Fibroblast of villous mesenchyme (primary cell): ENCODE data around the gene FAM24B. TPM values are rescaled to one million over a fixed set of nuclear protein-coding genes. Genes with fewer than 3 reads are reported as not detected.
"Not testable (repeated sequence)": the region's sequence is repeated elsewhere in the genome, so short reads cannot be mapped to it uniquely, and the experiment has no call there.

Source experiments
- DNase-seq: peaks from one replicate; pipeline ENCODE4 v3.0.0-alpha.2; 2010; ENCODE audit warnings: low read depth
- H3K4me3 ChIP-seq: 2 replicates; pipeline ENCODE4 v1.5.1; 2011; ENCODE audit warnings: low read depth, mild to moderate bottlenecking, low read length
- total RNA-seq: library from RNA; depleted of rRNA; stranded (reverse); fragments of >200 nt; gene quantifications from 2 replicates; pipeline ENCODE4 v1.2.3, GENCODE V29; 2012
- TF ChIP-seq, protein P1 (sequence below): IDR thresholded peaks from 2 replicates; pipeline ENCODE4 v1.5.1; 2012; ENCODE audit warnings: low read depth, mild to moderate bottlenecking, low read length; ENCODE audit not compliant: insufficient read depth

Gene FAM24B
- total RNA-seq, 1 donor = 3.5 TPM

DNA sequence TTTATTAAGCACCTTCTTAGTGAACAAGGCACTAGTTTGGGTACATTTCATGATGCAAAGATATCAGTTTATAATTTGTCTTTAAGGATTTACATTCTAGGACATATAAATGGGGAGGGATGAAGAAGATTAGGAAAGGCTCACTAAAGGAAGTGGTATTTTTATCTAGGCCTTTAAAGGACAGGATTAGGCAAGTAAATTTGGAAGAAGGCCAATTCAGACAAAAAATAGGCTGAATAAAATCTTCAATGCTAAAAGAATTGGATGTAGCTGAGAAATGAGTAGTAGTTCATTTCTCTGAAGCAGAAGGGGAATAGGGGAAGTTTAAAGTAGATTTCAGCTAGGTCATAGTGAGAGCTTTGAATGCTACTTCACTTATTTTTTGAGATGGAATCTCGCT, 4.8 kb upstream of the FAM24B start:
- TF ChIP-seq, protein P1, sequence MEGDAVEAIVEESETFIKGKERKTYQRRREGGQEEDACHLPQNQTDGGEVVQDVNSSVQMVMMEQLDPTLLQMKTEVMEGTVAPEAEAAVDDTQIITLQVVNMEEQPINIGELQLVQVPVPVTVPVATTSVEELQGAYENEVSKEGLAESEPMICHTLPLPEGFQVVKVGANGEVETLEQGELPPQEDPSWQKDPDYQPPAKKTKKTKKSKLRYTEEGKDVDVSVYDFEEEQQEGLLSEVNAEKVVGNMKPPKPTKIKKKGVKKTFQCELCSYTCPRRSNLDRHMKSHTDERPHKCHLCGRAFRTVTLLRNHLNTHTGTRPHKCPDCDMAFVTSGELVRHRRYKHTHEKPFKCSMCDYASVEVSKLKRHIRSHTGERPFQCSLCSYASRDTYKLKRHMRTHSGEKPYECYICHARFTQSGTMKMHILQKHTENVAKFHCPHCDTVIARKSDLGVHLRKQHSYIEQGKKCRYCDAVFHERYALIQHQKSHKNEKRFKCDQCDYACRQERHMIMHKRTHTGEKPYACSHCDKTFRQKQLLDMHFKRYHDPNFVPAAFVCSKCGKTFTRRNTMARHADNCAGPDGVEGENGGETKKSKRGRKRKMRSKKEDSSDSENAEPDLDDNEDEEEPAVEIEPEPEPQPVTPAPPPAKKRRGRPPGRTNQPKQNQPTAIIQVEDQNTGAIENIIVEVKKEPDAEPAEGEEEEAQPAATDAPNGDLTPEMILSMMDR = no peak
- DNase-seq = peak; percentile 4
- no peak overlapping the region for H3K4me3 ChIP-seq

DNA sequence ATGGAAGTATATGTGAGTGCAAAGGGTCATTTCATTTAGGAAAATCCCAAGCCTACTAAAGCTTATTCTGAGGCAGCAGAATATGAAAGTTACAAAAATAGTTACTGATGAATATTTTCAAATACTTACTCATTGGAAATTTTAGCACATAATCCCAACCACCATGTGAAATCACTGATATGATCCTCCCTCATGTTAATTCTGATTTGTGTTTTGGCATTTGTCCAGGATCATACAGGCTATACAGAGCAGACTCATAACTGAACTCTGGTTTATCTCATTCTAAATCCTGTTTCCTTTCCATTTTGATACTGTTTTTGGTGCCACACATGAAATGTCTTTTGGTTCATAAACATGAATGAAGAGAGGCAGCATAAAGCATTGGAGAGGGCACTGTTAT, 3.4 kb upstream of the FAM24B start:
- H3K4me3 ChIP-seq = no peak overlapping the region
- TF ChIP-seq, protein P1 = no peak
- DNase-seq = no peak

DNA sequence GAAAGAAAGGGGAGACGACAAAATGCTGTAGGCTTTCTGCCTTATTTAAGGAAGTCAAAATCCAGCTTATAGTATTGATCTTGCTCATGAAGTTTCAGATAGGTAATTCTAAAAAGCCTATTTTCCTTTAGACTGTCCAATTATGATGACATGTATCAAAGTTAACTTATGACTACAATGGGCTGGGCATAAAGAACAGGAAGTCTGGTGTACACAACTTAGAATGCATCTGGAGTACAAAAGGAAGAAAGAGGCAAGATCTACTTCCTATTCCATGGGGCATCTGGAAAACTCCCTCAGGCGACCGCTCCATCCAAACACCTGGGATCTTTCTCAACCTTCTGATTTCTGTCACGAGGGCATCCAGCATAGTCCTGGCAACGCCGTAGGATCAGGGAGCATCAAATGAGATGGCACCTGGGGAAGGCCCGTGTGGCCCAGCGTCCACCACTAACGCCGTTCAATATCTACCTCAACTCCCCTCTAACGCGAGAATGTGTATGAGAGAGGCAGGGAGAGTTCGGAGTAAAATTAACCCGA, 512 bp downstream of the FAM24B start:
- no peak for DNase-seq
- TF ChIP-seq, protein P1 = no peak
- peak overlapping the region; percentile 74 for H3K4me3 ChIP-seq

DNA sequence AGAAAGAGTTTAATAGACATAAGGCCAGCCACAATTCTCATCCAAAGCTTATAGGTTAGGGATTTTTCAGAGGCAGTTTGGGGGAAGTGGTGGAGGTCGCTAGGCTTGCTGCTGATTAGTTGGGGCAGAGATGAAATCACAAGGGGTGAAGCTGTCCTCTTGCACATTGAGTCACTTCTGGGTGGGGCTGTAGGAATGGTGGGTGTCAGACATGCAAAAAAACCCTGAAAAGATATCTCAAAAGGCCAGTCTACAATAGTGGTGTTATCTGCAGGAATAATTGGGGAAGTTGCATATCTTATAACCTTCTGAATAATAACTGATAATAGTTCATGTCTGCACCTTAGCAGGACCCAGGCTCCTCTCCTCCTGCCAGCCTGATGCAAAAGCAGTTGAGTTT, 2.1 kb downstream of the FAM24B start:
- no peak overlapping the region for H3K4me3 ChIP-seq
- no peak for DNase-seq
- TF ChIP-seq, protein P1 = no peak

DNA sequence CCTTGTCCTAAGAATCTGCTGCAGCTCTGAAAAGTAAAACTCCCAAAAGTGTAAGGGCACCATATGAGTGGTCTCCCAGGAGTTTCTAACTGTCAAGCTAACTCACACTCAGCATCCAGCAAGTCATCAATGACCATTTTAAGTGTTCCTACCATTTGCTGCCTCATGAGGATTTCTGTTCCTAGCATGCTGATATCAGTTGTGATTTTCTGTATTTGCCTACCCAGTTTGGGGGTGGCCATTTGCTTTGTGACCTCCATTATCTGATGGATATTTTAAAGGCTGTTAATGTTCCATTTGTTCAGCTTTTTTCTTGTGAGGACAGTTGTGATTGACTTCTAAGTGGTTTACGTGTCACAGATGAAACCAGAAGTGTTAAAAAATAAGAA, 2.9 kb downstream of the FAM24B start:
- no peak for DNase-seq
- no peak overlapping the region for H3K4me3 ChIP-seq
- TF ChIP-seq, protein P1 = no peak

DNA sequence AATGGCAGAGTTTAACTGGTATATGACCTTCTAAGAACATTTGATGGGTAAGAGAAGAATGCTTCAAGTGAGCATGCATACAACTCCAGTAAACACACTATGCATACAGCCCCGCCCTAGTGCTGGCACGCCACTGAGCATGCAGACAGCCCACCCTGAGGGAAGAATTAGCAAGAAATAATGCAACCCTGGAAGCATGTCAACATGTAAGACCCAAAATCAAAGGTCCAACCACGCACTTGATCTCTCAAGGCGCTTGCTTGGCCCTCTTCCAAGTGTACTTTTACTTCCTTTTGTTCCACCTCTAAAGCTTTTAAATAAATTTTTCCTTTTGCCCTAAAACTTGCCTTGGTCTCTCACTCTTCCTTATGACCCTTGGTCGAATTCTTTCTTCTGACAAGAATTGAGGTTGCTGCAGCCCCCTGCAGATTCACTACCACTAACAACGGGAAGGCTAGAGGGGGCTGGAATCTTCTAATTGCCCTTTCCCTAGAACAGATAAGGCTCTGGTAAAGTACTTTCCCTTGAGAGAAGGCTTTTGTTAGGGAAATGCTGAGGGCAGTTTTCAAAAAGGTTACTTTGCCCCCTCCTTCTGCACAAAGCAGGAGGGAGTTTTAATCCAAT, 3.4 kb downstream of the FAM24B start:
- DNase-seq = no peak
- TF ChIP-seq, protein P1 = no peak
- no peak overlapping the region for H3K4me3 ChIP-seq

DNA sequence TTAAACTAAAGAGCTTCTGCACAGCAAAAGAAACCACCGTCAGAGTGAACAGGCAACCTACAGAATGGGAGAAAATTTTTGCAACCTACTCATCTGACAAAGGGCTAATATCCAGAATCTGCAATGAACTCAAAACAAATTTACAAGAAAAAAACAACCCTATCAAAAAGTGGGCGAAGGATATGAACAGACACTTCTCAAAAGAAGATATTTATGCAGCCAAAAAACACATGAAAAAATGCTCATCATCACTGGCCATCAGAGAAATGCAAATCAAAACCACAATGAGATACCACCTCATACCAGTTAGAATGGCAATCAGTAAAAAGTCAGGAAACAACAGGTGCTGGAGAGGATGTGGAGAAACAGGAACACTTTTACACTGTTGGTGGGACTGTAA, 7.4 kb downstream of the FAM24B start:
- not testable (repeated sequence) for DNase-seq, H3K4me3 ChIP-seq

DNA sequence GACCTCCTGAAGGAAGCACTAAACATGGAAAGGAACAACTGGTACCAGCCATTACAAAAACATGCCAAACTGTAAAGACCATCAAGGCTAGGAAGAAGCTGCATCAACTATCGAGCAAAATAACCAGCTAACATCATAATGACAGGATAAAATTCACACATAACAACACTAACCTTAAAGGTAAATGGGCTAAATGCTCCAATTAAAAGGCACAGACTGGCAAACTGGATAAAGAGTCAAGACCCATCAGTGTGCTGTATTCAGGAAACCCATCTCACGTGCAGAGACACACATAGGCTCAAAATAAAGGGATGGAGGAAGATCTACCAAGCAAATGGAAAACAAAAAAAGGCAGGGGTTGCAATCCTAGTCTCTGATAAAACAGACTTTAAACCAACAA, 10.6 kb downstream of the FAM24B start:
- not testable (repeated sequence) for DNase-seq, H3K4me3 ChIP-seq

DNA sequence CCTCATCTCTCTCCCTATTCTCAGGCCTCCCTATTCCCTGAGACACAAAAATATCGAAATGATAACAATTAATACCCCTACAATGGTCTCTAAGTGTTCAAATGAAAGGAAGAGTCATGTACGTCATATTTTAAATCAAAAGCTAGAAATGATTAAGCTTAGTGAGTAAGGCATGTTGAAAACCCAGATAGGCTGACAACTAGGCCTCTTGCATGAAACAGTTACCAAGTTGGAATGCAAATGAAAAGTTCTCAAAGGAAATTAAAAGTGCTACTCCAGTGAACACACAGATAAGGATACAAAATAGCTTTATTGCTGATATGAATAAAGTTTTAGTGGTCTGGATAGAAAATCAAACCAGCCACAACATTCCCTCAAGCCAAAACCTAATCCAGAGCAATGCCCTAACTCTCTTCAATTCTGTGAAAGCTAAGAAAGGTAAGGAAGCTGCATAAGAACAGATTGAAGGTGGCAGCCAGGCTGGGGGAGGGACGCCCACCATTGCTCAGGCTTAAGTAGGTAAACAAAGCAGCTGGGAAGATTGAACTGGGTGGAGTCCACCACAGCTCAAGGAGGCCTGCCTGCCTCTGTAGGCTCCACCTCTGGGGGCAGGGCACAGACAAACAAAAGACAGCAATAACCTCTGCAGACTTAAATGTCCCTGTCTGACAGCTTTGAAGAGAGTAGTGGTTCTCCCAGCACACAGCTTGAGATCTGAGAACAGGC, 12.5 kb downstream of the FAM24B start:
- not testable (repeated sequence) for H3K4me3 ChIP-seq, DNase-seq
